GM21576 (cell line): ENCODE data around the gene SCN7A.

Experiments used
- ATAC-seq: cut with Tn5 transposase; IDR thresholded peaks from one replicate; pipeline ENCODE4 v1.9.1; 2021; ENCODE audit warnings: mild to moderate bottlenecking, moderate library complexity; ENCODE audit not compliant: unreplicated experiment

Gene SCN7A

DNA sequence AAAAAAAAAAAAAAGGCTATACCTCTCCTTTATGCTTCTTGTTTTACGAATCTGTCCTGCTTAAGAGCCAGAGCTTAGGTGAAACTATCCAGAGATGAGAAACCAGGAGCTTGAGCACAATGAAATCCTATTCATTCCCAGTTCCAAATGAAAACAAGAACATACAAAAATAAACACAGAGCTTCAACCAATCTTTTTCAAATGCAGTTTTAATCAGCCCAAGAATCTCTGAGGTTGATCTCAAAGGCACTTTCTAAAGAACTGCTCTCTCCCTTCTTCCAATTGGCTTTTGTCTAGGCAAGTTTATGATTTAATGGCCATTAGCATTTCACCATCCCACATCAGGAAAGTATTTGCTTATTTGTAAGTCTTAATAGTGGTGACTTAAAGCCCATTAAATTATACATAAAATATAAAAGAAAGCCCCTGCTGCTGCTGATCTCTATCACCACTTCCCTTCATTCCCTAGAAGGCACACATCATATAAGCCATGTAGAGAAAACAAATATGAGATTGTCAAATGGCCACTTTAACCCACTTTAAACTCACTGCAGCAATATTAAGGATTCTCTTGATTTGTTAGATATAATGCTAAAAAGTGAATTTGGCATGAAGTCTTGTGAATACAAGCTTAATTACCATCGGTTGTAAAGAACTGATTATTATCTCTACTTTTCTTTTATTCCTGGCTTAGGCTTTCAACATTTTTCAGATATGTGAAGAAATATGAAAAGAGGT is 89.0 kb downstream of the SCN7A start:
- no peak for ATAC-seq

DNA sequence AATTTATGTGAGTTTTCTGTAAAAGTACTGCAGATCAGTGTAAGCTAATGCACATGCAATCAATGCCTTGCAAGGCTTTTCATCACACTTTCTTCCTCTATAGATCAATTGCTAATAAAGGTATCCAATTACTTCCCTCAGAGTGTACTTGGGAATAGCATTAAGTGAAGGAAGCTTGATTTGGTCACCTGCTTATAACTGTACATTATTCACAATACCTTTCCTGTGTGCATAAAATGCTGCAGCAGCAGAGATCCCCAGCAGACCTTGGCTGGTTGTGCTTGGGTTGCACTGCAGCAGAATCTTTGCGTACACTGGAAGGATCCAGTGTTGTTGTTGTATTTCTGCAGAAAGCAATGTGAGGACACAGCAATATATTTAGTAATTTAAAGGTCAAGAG is 99.8 kb downstream of the SCN7A start:
- ATAC-seq, result no peak

DNA sequence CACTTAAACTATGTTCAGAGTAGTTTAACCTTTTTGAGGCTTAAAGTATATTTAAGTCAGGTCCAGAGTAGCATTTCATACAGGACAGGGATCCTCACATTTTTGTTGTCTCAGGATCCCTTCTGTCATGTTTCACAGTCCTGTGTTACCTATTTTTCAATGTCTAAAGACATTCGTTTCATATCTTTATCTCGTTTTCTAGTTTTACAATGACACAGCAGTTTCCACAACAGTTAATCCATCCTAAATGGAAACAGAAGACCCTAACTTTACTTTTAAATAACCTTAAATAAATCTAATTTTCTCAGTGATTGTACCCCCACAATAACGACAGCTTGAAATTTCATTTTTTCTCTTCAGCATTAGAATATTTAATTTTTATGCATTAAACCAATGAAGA is 101.0 kb downstream of the SCN7A start:
- ATAC-seq, result no peak

DNA sequence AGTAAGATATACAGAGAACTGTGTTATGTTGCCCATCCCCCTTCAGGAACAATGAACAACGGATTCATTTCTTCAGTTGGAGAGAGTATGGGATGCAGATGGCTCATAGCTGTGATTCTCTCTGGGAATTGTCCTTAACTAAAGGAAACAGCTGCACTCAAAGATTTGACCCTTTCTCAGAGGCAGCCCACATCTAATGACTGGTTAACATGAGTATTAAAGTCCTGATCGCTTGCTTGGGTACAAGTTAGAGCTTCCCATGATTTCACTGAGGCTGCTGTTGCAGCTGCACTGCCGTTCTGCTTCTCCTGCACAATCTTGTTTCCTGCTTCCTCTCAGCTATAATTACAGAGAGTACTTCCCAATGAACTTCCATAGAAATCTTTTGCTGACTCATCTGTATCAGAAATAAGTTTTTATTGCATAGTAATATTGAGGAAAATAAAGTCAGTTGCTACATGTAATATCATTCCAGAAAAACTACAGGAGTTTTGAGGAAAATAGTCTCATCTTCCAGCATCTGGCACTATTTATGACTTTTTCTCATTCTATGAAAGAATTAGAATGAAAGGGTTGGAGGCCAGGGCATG is 105.5 kb downstream of the SCN7A start:
- ATAC-seq, result no peak

DNA sequence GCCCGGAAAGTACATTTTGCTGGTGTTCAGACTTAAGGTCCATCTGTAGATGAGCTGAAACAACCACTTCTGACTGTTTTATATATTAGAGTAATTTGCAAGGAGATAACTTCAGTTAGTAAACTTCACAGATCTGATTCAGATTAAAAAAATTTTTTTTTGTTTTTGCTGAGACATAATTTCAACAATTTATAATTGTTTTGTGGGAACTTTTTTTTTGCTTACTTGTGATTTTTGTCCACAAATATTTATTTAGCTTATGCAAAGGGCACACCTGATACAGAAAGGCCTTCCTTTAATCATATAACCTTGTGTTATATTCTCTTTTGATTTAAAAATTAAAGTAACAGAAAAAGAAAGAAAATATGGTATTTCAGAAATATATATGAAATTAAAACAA is 108.7 kb downstream of the SCN7A start:
- ATAC-seq, result no peak

DNA sequence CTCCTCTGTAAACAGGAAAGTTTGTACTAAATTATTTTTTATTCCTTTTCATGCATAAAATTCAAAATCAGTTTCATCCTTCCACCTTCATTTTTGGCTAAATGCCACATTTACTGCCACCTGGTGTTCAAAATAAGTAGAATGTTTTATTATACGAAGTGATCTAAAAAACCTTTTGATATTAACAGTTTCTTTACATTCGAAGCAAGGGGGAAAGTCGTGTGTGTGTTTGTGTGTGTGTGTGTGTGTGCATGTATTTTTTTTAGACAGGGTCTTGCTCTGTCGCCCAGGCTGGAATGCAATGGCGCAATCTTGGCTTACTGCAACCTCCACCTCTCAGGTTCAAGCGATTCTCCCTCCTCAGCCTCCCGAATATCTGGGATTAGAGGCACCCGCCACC is 109.3 kb downstream of the SCN7A start:
- no peak for ATAC-seq

DNA sequence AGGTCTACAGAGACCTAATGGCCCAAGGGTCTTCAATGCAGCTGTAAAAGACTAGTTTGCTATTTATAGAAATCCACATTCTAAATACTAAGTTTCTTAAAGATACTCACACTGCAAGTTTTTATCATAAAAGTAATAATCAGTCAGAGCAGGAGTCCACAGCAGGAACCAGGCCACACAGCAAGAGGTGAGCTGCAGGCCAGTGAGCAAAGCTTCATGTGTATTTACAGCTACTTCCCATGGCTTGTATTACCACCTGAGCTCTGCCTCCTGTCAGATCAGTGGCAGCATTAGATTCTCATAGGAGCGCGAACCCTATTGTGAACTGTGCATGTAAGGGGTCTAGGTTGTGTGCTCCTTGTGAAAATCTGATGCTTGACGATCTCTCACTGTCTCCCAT is 111.6 kb downstream of the SCN7A start:
- ATAC-seq, result no peak

DNA sequence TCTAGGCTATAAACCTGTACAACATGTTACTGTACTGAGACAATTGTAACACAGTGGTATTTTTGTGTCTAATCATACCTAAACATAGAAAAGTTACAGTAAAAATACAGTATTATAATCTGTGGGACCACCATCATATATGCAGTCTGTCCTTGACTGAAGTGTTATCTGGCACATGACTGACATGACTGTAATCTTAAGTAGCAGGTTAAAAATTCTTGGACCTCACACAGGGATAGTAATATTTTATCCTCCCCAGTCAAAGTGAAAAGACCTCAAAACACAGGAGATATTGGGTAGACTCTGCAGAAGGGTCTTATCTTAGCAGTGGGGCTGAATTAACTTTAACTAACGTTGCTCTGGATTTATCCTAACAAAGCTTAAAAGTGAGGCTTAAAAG is 113.4 kb downstream of the SCN7A start:
- no peak for ATAC-seq

DNA sequence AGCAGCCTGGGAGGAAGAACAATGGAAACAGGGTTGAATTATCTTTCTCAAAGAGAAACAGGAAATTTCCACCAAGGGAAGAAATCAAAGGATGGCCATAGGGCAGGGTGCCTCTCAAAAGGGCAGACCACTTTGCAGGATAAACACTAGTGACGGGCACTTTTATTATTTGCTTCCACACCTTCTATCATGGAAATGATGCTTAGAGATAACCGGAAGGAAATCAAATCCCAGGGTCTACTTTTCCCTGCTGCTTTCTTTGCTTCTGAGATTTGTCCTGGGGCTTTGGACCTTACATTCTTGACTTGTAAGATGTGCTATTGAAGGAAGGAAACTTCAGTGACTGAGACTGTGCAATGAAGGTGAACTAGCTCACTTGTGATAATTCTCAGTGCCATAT is 117.2 kb downstream of the SCN7A start:
- ATAC-seq, result no peak

DNA sequence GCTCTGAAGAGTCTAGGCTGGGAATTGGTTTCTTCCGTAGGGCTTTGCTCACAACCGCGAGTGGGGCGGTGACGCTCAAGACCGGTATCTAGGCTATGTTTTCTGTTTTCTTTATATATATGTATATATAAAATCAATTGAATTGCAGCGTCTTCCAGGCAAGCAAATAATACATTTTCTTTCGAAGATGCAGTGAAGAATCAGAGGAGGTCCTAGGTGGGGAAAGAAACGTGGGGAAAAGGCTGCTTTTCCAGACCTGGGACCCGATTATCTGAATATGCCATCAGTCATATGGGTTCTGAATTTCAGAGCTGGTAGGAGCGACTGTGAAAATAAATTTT is 117.6 kb downstream of the SCN7A start:
- no peak for ATAC-seq

DNA sequence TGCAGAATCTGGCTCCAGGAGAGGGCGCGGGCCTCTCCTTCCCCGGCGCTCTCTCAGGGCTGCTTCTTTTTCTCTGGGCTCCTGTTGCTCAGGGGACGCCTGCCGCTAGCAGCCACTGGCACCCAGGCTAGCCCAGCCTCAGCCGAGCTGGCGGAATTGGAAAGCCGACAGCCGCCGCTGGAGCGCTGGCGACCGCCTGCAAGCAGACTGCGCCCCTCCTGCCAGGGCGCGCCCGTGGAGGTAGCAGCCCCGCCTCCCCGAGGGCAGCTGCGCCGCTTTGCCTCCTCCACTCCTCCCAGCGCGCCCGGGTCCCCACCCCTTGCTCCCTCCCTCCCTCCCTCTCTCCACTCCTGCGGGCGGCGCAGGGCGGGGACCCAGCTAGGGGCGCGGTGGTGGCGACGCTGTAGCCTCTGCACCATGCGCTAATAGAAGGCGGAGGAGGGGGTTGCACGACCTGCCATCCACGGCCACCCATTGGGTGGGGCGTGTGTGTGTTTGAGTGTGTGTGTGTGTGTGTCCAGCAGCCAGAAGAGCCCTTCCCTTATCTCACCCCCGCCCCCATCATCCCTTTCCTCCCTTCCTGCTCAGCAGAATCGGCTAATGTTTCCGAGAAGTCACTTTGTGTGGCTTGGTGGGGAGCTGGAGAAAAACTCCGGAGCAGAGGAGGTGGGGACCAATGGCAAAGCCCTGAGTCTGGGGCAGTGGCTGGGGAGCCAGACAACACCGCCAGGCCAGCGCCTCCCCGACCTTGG is 118.1 kb downstream of the SCN7A start, which contains the start of gene SCN9A:
SCN9A (minus strand) TSS at position 209 of the 752 bp plus-strand sequence. CDS start 64,188 bp downstream, outside the sequence.
- peak; percentile 69 for ATAC-seq

DNA sequence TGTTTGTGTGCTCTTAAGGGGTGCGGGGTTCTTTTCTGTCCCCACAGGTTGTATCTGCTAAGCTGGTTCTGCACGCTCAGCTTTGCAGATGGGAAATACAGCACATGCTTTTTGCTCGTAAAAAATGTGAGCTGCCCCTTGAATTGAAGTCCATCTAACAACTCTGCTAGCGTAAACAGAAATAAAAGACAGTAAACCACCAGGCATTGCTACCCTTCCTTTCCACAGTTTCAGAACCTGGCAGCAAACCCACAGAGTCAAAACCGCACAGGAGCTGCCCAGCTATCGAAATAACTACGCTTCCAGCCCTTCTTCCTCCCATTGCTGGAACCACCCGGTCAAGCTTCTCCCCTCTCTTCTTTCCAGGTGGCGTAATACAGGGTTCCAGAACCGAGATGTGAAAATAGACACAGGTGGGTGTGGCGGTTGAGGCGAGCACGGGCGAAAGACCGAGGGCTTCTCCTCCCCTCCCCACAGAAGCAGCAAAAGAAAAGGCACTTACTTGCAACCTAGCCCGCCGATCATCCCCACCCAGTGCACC is 118.8 kb downstream of the SCN7A start:
- peak; percentile 30 for ATAC-seq

DNA sequence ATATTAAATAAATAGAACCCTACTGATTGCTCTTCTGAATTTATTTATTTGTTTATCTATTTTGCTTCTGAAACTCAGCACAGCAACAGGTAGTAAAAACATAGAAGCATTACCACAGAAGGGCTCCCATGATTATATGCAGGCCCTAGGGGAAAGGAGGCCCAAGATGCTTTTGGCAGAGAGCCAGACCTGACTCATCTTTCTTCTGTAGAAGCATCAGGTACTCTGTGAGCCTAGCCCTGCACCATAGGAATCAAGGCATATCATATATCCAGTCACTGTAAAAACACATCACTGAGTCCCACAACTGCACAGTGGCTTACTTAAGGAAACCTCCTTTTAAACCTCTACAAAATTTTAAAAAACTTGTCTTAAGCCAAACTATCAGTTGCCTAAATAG is 120.1 kb downstream of the SCN7A start:
- no peak for ATAC-seq

DNA sequence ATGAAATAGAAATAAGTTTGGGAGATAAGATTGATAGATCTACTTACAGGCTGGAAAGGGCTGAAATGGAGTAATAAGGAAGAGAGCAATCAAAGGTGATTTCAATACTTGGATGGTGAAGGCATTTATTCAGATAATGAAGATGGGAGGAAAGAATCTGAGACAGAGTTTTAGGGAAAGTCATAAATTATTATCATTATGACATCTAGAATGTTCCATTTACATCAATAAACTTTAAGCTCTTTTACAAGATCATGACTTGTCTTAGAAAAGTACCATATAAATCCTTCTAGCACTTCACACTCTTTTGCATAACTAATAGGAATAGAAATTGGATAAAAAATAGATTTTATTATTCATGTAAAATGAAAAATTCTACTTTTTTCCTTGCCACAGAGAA is 120.5 kb downstream of the SCN7A start:
- no peak for ATAC-seq

DNA sequence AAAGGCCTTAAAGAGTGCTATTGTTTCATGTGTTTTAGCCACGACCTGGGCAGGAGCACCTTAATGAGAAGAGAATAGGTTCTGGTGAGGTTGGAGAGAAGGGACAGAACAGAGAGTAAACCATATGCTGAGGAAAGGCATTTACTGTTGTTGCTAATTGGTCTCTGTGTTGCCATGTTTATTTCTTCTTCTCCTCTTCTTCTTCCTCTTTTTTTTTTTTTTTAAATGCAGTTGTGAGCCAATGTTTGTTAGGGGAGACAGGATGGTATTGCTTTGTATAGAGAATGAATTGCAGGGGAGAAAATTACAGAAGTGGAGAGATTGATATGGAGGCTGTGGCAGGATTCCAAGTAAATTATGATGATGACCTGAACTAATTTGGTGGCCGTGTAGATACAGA is 120.9 kb downstream of the SCN7A start:
- ATAC-seq, result no peak

DNA sequence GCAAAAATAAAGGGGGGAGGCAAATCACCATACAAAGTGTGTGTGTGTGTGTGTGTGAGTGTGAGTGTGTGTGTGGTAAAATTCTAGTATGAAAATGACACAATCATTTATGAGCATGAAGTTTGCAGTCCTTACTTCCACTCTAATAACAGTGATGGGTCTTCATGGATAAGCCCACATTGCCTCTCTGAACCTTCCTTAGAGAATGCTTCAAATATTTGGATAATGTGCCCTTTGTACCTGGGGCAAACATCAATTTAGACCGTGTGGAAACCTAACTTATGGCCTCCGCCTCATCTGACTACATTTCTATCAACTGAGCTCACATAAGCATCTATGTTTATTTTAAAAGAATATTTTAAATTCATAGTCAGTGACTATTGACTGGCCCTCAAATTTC is 122.0 kb downstream of the SCN7A start:
- ATAC-seq, result no peak

DNA sequence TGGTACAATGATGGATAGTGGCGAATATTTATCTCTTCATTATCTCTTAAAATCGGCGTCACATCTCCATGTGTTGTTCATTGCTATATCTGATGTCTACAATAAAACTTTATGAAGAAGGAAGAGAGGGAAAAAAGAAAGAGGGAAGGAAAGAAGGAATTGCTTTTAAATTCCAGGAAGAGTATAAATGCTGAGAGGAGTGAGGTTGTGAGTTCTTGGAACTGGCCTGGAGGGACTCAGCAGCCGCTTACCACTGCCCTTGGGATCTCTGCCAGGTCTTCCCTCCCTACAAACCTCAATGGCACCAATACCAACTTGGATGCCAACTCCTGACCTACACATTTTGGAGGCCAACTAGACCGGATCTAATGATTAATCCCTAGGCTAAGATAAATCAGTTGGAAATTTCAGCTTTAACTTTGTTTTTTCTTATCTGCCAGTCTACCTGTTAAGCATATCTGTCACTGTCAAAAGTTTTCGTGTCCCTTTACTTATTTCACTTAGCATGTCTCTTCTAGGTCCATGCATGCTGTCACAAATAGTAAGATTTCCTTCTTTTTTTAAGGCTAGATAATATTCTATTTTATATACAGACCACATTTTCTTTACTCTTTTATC is 128.1 kb downstream of the SCN7A start:
- no peak for ATAC-seq

DNA sequence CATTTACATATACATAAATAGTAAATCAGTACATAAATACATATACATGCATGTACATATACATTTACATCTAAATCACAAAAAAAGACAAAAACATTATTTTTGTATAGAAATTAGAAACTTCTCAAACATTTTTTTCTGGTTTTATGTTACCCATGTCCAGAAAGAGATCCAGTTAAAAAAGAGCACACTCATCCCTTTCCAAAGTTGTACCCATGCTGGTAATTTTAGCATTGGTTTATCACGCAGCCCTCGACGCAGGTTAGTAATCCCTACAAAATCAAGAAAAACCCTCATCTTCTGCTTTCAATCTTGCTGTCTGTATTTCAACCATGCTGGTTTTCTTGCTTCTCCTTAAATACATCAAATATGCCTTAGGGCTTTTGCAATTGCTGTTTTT is 128.8 kb downstream of the SCN7A start:
- no peak for ATAC-seq

DNA sequence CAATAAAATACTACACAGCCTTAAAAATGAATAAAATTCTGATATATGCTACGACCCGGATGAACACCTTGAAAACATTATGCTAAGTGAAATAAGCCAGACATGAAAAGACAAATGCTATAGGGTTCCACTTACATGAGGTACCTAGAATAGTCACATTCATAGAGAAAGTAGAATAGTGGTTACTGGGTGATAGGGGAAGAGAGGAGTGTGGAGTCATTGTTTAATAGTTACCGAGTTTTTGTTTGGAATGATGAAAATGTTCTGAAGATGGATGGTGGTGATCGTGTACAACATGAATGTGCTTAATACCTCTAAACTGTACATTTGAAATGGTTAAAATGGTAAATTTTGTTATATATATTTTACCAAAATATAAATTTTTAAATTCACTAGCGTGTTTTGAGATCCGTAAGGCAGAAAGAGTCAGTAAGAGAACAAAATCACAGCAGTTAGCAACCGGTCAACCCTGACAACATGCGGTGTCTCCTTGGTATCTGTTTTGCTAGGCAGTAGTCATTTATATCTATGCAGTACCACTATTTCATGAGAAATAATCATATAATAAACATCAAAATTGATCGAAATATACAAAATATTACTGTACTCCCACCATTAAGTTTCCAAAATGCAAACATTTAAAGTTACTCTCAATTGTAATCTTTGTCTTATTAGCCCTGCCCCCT is 129.4 kb downstream of the SCN7A start:
- no peak for ATAC-seq

DNA sequence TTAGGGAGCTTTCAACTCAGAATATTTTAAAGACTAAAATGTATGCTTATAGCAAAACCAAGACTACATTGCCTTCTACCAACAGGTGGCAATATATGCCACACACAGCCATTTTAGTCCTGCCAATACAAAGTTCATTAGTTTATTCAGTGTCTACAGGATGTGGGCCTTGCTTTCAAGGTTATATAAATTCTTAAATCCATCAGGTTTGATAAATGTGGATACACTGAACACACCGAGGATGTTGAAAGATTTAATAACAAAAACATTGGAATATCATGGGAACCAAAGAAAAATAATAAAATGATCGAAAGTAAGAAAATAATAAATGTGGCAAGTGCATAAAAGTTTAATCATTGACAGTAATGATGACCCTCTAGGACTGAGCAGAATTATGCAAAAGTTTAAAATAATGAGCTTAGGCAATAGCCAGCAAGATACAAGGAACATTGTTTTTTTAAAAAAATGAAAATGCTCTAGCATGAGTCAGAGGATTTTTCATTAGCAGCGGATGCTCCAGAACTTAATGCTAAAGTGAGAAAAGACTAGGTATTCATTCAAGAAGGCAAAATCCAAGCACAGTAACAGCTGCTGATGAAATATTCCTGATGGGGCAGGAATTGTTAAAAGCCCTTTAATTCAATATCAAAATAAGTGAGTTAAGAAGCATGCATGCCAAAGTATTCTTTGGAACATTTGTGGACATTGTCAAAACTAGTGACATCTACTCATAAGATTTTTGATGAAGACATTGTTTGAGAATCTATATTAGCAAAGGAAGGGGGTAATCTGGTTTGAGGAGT is 132.5 kb downstream of the SCN7A start:
- no peak for ATAC-seq
